Measurements from ENCODE around the gene WDFY1. TPM values are rescaled to one million over a fixed set of nuclear protein-coding genes. Genes with fewer than 3 reads are reported as not detected.
A peak's percentile ranks its signal among the peaks of the same experiment; 100 is the strongest.

Gene WDFY1, protein sequence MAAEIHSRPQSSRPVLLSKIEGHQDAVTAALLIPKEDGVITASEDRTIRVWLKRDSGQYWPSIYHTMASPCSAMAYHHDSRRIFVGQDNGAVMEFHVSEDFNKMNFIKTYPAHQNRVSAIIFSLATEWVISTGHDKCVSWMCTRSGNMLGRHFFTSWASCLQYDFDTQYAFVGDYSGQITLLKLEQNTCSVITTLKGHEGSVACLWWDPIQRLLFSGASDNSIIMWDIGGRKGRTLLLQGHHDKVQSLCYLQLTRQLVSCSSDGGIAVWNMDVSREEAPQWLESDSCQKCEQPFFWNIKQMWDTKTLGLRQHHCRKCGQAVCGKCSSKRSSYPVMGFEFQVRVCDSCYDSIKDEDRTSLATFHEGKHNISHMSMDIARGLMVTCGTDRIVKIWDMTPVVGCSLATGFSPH
- 56.7 TPM for polyA plus RNA-seq
- long read RNA-seq, donor 1, full-length matches to known transcripts: 13 of 18 reads
- long read RNA-seq, donor 1, partial matches to known transcripts: 5 of 18 reads
- long read RNA-seq, donor 1, other reads (novel, unspliced or antisense): 0 of 18 reads
- long read RNA-seq, donor 2, full-length matches to known transcripts: 14 of 27 reads
- long read RNA-seq, donor 2, partial matches to known transcripts: 13 of 27 reads
- long read RNA-seq, donor 2, other reads (novel, unspliced or antisense): 0 of 27 reads
- long read RNA-seq, donor 3: 0 reads
- long read RNA-seq, donor 4, full-length matches to known transcripts: 1 of 1 reads
- long read RNA-seq, donor 4, partial matches to known transcripts: 0 of 1 reads
- long read RNA-seq, donor 4, other reads (novel, unspliced or antisense): 0 of 1 reads
- long read RNA-seq, donor 5, full-length matches to known transcripts: 10 of 10 reads
- long read RNA-seq, donor 5, partial matches to known transcripts: 0 of 10 reads
- long read RNA-seq, donor 5, other reads (novel, unspliced or antisense): 0 of 10 reads
- long read RNA-seq, donor 6, full-length matches to known transcripts: 16 of 16 reads
- long read RNA-seq, donor 6, partial matches to known transcripts: 0 of 16 reads
- long read RNA-seq, donor 6, other reads (novel, unspliced or antisense): 0 of 16 reads
- long read RNA-seq, donor 7, full-length matches to known transcripts: 4 of 4 reads
- long read RNA-seq, donor 7, partial matches to known transcripts: 0 of 4 reads
- long read RNA-seq, donor 7, other reads (novel, unspliced or antisense): 0 of 4 reads
- long read RNA-seq, donor 8, full-length matches to known transcripts: 16 of 16 reads
- long read RNA-seq, donor 8, partial matches to known transcripts: 0 of 16 reads
- long read RNA-seq, donor 8, other reads (novel, unspliced or antisense): 0 of 16 reads
- long read RNA-seq, donor 9, full-length matches to known transcripts: 7 of 7 reads
- long read RNA-seq, donor 9, partial matches to known transcripts: 0 of 7 reads
- long read RNA-seq, donor 9, other reads (novel, unspliced or antisense): 0 of 7 reads
- long read RNA-seq, donor 10, full-length matches to known transcripts: 26 of 116 reads
- long read RNA-seq, donor 10, partial matches to known transcripts: 90 of 116 reads
- long read RNA-seq, donor 10, other reads (novel, unspliced or antisense): 0 of 116 reads
- long read RNA-seq, donor 11, full-length matches to known transcripts: 9 of 9 reads
- long read RNA-seq, donor 11, partial matches to known transcripts: 0 of 9 reads
- long read RNA-seq, donor 11, other reads (novel, unspliced or antisense): 0 of 9 reads

DNA sequence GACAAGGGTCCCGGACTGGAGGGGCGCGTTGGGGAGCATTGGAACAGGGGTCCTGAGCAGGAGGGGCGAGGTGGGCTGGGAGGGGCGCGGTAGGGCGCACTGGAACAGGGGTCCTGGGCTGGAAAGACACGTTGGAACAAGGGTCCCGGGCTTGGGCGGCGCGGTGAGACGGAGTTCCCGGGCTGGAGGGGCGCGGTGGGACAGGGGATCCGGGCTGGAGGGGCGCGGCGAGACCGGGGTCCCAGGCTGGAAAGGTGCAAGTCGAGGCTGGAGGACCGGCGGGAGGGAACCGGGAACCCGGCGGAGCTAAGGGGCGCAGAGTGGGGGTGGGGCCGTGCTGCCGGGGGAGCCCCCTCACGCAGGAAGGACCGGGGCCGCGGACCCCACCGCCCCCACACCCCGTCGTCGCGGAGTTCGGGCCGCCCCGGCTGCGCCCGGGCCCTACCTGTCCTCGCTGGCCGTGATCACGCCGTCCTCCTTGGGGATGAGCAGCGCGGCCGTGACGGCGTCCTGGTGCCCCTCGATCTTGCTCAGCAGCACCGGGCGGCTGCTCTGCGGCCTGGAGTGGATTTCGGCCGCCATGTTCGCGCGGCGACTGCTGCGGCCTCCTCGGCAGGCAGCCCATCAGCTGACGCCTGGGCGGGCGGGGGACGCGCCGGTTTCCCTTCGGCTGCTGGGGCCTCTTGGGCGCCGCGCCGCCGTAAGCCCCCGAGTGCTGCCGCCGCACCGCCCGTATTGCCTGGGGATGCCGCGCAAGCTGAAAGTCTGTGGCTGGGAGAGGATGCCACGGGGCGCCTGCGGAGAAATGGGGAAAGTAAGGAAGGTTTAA, at the start of gene WDFY1:
TSS of gene WDFY1 (minus strand) at position 633 of the 829 bp plus-strand sequence. CDS start at position 582, 51 bp downstream.
- WGBS (ENCODE audit: insufficient coverage, low lambda C conversion rate): no CpG with 5 or more reads among the region's 87 CpGs
- Histone ChIP-seq H3K27ac (ENCODE audit: low read length) (peak within 1 kb of the TSS; percentile 83), H3K4me3 (ENCODE audit: low read length) (peak within 1 kb of the TSS; percentile 93), H3K36me3 (ENCODE audit: control insufficient read depth, insufficient read depth, low read length) (no peaks in the 10 kb centered on the region), H3K27me3 (ENCODE audit: control insufficient read depth, insufficient read depth, low read length) (no peaks in the 10 kb centered on the region), H3K4me1 (ENCODE audit: control insufficient read depth, insufficient read depth, low read length) (peaks cover 18% of the 10 kb centered on the region), H3K9me3 (ENCODE audit: control insufficient read depth, low read depth, low read length) (no peaks in the 10 kb centered on the region)
- DNase-seq: peak; percentile 87 to 93

DNA sequence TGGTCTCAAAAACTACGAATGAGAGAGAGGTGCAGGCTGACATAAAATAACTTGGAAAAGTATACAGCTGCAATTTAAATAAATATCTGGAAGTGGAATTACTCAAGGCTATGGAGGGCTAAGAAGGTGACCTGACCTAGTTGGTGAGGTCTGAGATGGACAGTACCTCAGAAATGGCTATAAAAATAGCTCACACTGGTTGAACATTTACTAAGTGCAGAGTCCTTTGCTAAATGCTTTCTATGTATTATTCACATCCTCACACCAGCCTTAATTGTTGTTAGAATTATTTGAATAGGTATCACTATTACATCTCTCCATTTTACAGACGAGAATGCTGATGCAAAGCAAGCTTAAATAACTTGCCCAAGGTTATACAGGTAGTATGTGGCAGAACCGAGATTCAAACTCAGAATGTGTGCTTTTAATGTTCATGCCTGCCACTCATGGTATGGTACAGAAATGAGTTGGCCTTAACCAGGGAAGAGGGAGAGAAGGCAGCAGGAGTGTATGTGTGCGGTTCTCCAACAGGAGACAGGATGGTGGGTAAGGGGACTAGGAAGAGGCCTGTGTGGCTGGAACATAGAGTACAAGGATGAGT, 49.5 kb upstream of the WDFY1 start:
- DNase-seq: peak in 1 of 2 donors; percentile 41

DNA sequence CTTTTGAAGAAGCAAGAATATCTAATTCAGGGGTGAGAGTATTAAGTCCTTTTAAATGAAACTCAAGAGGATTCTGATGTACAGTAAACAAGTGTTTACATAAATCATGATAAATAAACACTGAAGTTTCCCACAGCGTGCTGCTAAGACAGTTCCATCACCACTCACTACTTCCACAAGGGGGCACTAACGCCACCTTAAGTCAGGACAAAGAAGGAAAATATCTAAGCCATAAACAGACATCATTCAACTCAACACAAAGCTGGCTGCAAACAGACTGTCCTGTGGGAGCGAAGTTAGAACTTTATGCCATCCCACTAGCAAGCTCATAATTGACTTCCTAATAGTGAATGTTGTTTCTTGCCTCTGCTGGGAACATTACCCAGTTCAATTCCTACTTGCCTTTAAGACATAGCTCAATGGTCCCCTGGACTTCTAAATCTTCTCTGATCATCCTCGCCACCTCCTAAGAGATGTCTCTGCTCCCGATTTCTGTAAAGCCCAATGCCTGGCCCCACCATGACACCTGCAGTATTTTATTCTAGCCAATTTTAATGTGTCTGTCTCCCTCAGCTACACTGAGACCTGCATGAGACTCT, 48.6 kb upstream of the WDFY1 start:
- no peaks in the 10 kb centered on the region for H3K27me3 ChIP-seq (ENCODE audit: control insufficient read depth, insufficient read depth, low read length)
- no peak overlapping the region for H3K27ac ChIP-seq (ENCODE audit: low read length)
- H3K36me3 ChIP-seq (ENCODE audit: control insufficient read depth, insufficient read depth, low read length): no peaks in the 10 kb centered on the region
- DNase-seq: peak; percentile 68 to 70
- H3K9me3 ChIP-seq (ENCODE audit: control insufficient read depth, low read depth, low read length): no peaks in the 10 kb centered on the region
- H3K4me1 ChIP-seq (ENCODE audit: control insufficient read depth, insufficient read depth, low read length): peaks cover 26% of the 10 kb centered on the region
- H3K4me3 ChIP-seq (ENCODE audit: low read length): no peak overlapping the region
- 86% methylated on average over 2 of the region's 5 CpGs for WGBS (ENCODE audit: insufficient coverage, low lambda C conversion rate)

More for the DNA sequence above, 49.5 kb upstream of the WDFY1 start:
- Histone ChIP-seq H3K4me1 (ENCODE audit: control insufficient read depth, insufficient read depth, low read length) (peaks cover 28% of the 10 kb centered on the region), H3K36me3 (ENCODE audit: control insufficient read depth, insufficient read depth, low read length) (no peaks in the 10 kb centered on the region), H3K27me3 (ENCODE audit: control insufficient read depth, insufficient read depth, low read length) (no peaks in the 10 kb centered on the region), H3K4me3 (ENCODE audit: low read length) (no peak overlapping the region), H3K9me3 (ENCODE audit: control insufficient read depth, low read depth, low read length) (no peaks in the 10 kb centered on the region), H3K27ac (ENCODE audit: low read length) (no peak overlapping the region)
- no CpG with 5 or more reads among the region's 4 CpGs for WGBS (ENCODE audit: insufficient coverage, low lambda C conversion rate)

DNA sequence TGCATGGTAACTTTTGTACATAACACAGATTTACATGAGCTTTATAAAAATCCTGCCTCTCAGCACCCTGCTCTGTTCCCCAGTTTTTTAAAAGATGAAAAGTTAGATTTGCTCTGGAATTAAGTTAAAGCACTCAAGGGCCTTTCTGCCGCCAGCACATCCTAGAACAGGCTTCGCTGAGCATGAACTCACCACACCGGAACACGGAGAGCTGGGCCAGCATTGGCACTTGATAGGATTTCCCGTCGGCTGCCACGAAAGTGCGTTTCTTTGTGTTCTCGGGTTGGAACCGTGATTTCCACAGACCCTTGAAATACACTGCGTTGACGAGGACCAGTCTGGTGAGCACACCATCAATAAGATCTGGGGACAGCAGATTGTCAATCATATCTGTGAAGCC, 46.5 kb upstream of the WDFY1 start:
- no CpG with 5 or more reads among the region's 12 CpGs for WGBS (ENCODE audit: insufficient coverage, low lambda C conversion rate)
- H3K27me3 ChIP-seq (ENCODE audit: control insufficient read depth, insufficient read depth, low read length): peaks cover 2% of the 10 kb centered on the region
- H3K4me3 ChIP-seq (ENCODE audit: low read length): no peak overlapping the region
- no peaks in the 10 kb centered on the region for H3K9me3 ChIP-seq (ENCODE audit: control insufficient read depth, low read depth, low read length)
- H3K4me1 ChIP-seq (ENCODE audit: control insufficient read depth, insufficient read depth, low read length): peaks cover 16% of the 10 kb centered on the region
- DNase-seq: no peak
- no peaks in the 10 kb centered on the region for H3K36me3 ChIP-seq (ENCODE audit: control insufficient read depth, insufficient read depth, low read length)
- no peak overlapping the region for H3K27ac ChIP-seq (ENCODE audit: low read length)

DNA sequence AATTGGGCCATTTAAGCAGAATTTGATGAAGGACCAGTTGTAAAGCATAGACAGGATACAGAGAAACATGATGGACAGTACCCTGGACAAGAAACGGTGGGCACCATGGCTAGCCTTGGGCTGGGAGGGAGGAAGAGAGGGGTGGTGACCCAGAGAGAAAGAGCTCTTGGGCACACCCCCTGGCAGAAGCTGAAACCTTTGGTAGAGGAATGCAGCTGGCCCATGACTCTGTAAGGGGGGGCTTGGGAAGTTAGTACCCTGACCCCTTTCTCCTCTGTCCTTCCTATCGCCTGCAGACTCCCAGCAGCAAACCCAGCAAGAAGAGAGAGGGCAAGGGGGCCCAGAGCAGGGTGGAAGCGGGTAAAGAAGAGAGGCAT, 44.7 kb upstream of the WDFY1 start:
- H3K27ac ChIP-seq (ENCODE audit: low read length): no peak overlapping the region
- peaks cover 10% of the 10 kb centered on the region for H3K4me1 ChIP-seq (ENCODE audit: control insufficient read depth, insufficient read depth, low read length)
- no peak overlapping the region for H3K4me3 ChIP-seq (ENCODE audit: low read length)
- WGBS (ENCODE audit: insufficient coverage, low lambda C conversion rate): no CpG with 5 or more reads among the region's 3 CpGs
- H3K36me3 ChIP-seq (ENCODE audit: control insufficient read depth, insufficient read depth, low read length): peaks cover 2% of the 10 kb centered on the region
- no peak for DNase-seq
- no peaks in the 10 kb centered on the region for H3K9me3 ChIP-seq (ENCODE audit: control insufficient read depth, low read depth, low read length)
- H3K27me3 ChIP-seq (ENCODE audit: control insufficient read depth, insufficient read depth, low read length): peaks cover 5% of the 10 kb centered on the region

DNA sequence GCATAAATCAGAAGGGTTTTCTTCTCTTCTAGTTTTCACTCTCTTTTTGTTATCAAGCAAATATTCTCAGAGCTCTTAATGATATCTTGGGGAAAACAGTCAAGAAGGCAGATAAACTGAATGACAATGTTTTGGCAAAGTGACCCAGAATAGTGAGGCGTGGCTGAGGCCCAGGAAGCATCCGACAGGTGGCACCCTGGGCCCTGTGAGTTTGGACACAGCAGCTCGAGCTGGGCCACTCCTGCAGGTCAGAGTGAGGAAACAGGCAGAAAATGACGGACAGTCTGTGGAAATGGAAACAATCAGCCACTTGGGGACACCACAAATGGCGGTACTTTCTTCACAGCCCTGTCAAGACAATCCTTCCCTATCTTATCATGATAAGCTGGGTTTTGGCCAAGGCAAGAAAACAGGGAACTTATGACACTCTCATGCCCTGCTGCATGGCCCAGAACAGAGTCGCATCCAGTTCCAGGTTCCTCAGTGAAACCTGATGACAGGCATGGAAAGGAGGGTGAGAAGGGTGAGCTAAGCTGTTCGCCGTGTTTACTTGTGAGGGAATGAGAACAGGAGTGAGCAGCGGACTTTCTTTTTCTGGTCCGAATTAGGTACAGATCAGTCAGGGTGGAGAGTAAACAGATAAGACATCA, 44.2 kb upstream of the WDFY1 start:
- no peak for DNase-seq
- WGBS (ENCODE audit: insufficient coverage, low lambda C conversion rate): 25% methylated on average over 2 of the region's 10 CpGs
- Histone ChIP-seq H3K4me1 (ENCODE audit: control insufficient read depth, insufficient read depth, low read length) (peaks cover 6% of the 10 kb centered on the region), H3K27me3 (ENCODE audit: control insufficient read depth, insufficient read depth, low read length) (peaks cover 5% of the 10 kb centered on the region), H3K27ac (ENCODE audit: low read length) (no peak overlapping the region), H3K4me3 (ENCODE audit: low read length) (no peak overlapping the region), H3K36me3 (ENCODE audit: control insufficient read depth, insufficient read depth, low read length) (peaks cover 6% of the 10 kb centered on the region), H3K9me3 (ENCODE audit: control insufficient read depth, low read depth, low read length) (no peaks in the 10 kb centered on the region)

DNA sequence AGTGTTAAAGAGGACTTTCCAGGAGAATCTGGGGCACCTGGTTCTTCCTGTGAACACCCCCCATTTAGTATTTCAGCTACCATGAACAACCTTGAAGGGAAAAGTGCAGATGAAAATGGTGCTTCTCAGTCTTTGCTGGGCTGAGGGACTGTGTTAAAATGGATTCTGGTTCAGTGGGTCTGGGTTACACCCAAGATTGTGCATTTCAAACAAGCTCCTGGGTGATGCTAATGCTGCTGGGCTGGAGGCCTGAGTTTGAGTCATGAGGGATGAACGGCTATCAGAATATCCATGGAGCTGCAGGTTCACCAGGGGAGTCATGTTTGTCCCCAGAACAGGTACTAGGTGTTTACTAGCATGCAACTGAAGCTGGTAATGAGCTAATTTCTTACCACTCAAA, 36.1 kb upstream of the WDFY1 start:
- H3K4me3 ChIP-seq (ENCODE audit: low read length): no peak overlapping the region
- no peaks in the 10 kb centered on the region for H3K9me3 ChIP-seq (ENCODE audit: control insufficient read depth, low read depth, low read length)
- H3K36me3 ChIP-seq (ENCODE audit: control insufficient read depth, insufficient read depth, low read length): peaks cover 6% of the 10 kb centered on the region
- no CpG with 5 or more reads among the region's 1 CpG for WGBS (ENCODE audit: insufficient coverage, low lambda C conversion rate)
- H3K27ac ChIP-seq (ENCODE audit: low read length): no peak overlapping the region
- DNase-seq: no peak
- peaks cover 3% of the 10 kb centered on the region for H3K27me3 ChIP-seq (ENCODE audit: control insufficient read depth, insufficient read depth, low read length)
- H3K4me1 ChIP-seq (ENCODE audit: control insufficient read depth, insufficient read depth, low read length): no peaks in the 10 kb centered on the region

DNA sequence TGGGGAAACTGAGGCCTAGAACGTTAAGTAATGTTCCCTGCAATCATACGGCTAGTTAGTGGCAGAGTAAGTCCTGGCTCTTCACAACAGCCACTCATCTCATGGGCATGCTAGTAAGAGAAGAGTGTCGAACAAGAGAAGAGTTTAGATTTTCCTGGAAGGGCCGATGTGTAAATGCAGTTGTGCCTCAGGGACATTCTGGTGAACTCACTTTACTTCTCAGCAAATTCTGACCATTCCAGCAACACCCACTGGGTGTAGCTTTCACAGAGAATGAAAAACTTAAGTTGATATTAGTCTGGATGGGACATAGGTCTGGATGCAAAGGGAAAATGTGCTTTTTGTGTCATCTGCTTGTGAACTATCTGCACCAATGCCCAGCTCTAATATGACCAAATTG, 35.7 kb upstream of the WDFY1 start:
- peaks cover 4% of the 10 kb centered on the region for H3K36me3 ChIP-seq (ENCODE audit: control insufficient read depth, insufficient read depth, low read length)
- H3K27ac ChIP-seq (ENCODE audit: low read length): no peak overlapping the region
- H3K4me1 ChIP-seq (ENCODE audit: control insufficient read depth, insufficient read depth, low read length): no peaks in the 10 kb centered on the region
- no peaks in the 10 kb centered on the region for H3K9me3 ChIP-seq (ENCODE audit: control insufficient read depth, low read depth, low read length)
- H3K4me3 ChIP-seq (ENCODE audit: low read length): no peak overlapping the region
- no peak for DNase-seq
- no CpG with 5 or more reads among the region's 4 CpGs for WGBS (ENCODE audit: insufficient coverage, low lambda C conversion rate)
- peaks cover 3% of the 10 kb centered on the region for H3K27me3 ChIP-seq (ENCODE audit: control insufficient read depth, insufficient read depth, low read length)

Measured in large intestine (tissue), 12 donors.